Trophoblast cell (in vitro differentiated cells and primary cell): Measurements from ENCODE around the gene KDM6B.
"Not testable (repeated sequence)": the region's sequence is repeated elsewhere in the genome, so short reads cannot be mapped to it uniquely, and the experiment has no call there.

ENCODE experiments used
- DNase-seq, 2 donors: peaks; one replicate each; pipeline ENCODE4 v3.0.0-alpha.2; 2016
- H2AFZ ChIP-seq: 2 replicates; pipeline ENCODE4 v1.6.1; 2013; ENCODE audit warnings: low read length, moderate library complexity, mild to moderate bottlenecking; ENCODE audit not compliant: insufficient read depth, poor library complexity
- H2AK5ac ChIP-seq: 2 replicates; pipeline ENCODE4 v1.6.1; 2013; ENCODE audit warnings: mild to moderate bottlenecking, low read length
- H2BK120ac ChIP-seq: 2 replicates; pipeline ENCODE4 v1.6.1; 2013; ENCODE audit warnings: low read length, mild to moderate bottlenecking, moderate library complexity; ENCODE audit not compliant: insufficient read depth, poor library complexity
- H2BK12ac ChIP-seq: 2 replicates; pipeline ENCODE4 v1.6.1; 2013; ENCODE audit warnings: mild to moderate bottlenecking, low read length, moderate library complexity
- H2BK5ac ChIP-seq: 2 replicates; pipeline ENCODE4 v1.6.1; 2013; ENCODE audit warnings: low read length, low read depth, moderate library complexity, mild to moderate bottlenecking; ENCODE audit not compliant: poor library complexity
- H3K14ac ChIP-seq: 2 replicates; pipeline ENCODE4 v1.6.1; 2013; ENCODE audit warnings: mild to moderate bottlenecking, low read length
- H3K18ac ChIP-seq: 2 replicates; pipeline ENCODE4 v1.6.1; 2013; ENCODE audit warnings: mild to moderate bottlenecking, low read length
- H3K23ac ChIP-seq: 2 replicates; pipeline ENCODE4 v1.6.1; 2013; ENCODE audit warnings: low read length
- H3K27ac ChIP-seq: 2 replicates; pipeline ENCODE4 v1.5.1; 2013; ENCODE audit warnings: low read depth, mild to moderate bottlenecking, inconsistent platforms, low read length, moderate library complexity
- H3K27me3 ChIP-seq: 2 replicates; pipeline ENCODE4 v1.6.1; 2013; ENCODE audit warnings: inconsistent platforms, mild to moderate bottlenecking, low read length, moderate library complexity; ENCODE audit not compliant: insufficient read depth
- H3K36me3 ChIP-seq, 2 experiments: 1 replicate in 1 of 2; 2 replicates in 1 of 2; pipeline ENCODE4 v1.6.1; 2013; ENCODE audit warnings: low read length in 2 of 2, mild to moderate bottlenecking in 2 of 2, moderate library complexity in 1 of 2; ENCODE audit not compliant: insufficient read depth in 2 of 2, control insufficient read depth in 1 of 2
- H3K4ac ChIP-seq: 2 replicates; pipeline ENCODE4 v1.6.1; 2013; ENCODE audit warnings: low read depth, mild to moderate bottlenecking, low read length, moderate library complexity
- H3K4me1 ChIP-seq, 2 experiments: 1 replicate in 1 of 2; 2 replicates in 1 of 2; pipeline ENCODE4 v1.6.1; 2013; ENCODE audit warnings: low read length in 2 of 2, mild to moderate bottlenecking in 2 of 2, moderate library complexity in 1 of 2; ENCODE audit not compliant: insufficient read depth in 2 of 2, control insufficient read depth in 1 of 2
- H3K4me2 ChIP-seq: 2 replicates; pipeline ENCODE4 v1.6.1; 2013; ENCODE audit warnings: inconsistent platforms, mild to moderate bottlenecking, low read length, moderate library complexity
- H3K4me3 ChIP-seq: 2 replicates; pipeline ENCODE4 v1.5.1; 2013; ENCODE audit warnings: mild to moderate bottlenecking, low read depth, low read length, inconsistent platforms
- H3K79me1 ChIP-seq: one replicate; pipeline ENCODE4 v1.6.1; 2013; ENCODE audit warnings: low read length
- H3K79me2 ChIP-seq: 2 replicates; pipeline ENCODE4 v1.6.1; 2013; ENCODE audit warnings: low read length, mild to moderate bottlenecking; ENCODE audit not compliant: control insufficient read depth, insufficient read depth, poor library complexity
- H3K9ac ChIP-seq: 2 replicates; pipeline ENCODE4 v1.6.1; 2013; ENCODE audit warnings: mild to moderate bottlenecking, low read length
- H3K9me3 ChIP-seq: 2 replicates; pipeline ENCODE4 v1.6.1; 2013; ENCODE audit warnings: low read depth, mild to moderate bottlenecking, control low read depth, inconsistent platforms, low read length; ENCODE audit not compliant: insufficient read depth
- H4K12ac ChIP-seq: 2 replicates; pipeline ENCODE4 v1.6.1; 2013; ENCODE audit warnings: low read depth, mild to moderate bottlenecking, low read length, moderate library complexity
- H4K8ac ChIP-seq: 2 replicates; pipeline ENCODE4 v1.6.1; 2013; ENCODE audit warnings: low read depth, mild to moderate bottlenecking, low read length, moderate library complexity
- H4K91ac ChIP-seq: one replicate; pipeline ENCODE4 v1.6.1; 2013; ENCODE audit warnings: low read depth, mild to moderate bottlenecking, low read length, moderate library complexity
- WGBS: extraction: QIAGEN DNeasy Blood & Tissue Kit; methylation state at CpG from one replicate; pipeline ENCODE4 v1.1.7; 2013; ENCODE audit warnings: missing lambda C conversion rate; ENCODE audit not compliant: insufficient read length, insufficient coverage; ENCODE audit errors: extremely low coverage; 5-methylcytosine and 5-hydroxymethylcytosine counted together

The KDM6B gene

GRCh38 chr17:7809791-7810343, 24.1 kb upstream of the KDM6B start:
- H3K4ac ChIP-seq, H3K27ac ChIP-seq, H3K18ac ChIP-seq, H3K9me3 ChIP-seq, H3K9ac ChIP-seq, H2BK5ac ChIP-seq, H3K4me1 ChIP-seq, H2AK5ac ChIP-seq, H3K14ac ChIP-seq, H3K27me3 ChIP-seq, H4K91ac ChIP-seq, H2AFZ ChIP-seq, H2BK120ac ChIP-seq, DNase-seq, H3K79me2 ChIP-seq, H3K36me3 ChIP-seq, H4K8ac ChIP-seq, H3K79me1 ChIP-seq, H3K23ac ChIP-seq, H3K4me2 ChIP-seq, H4K12ac ChIP-seq, H3K4me3 ChIP-seq, H2BK12ac ChIP-seq: not testable (repeated sequence)
- WGBS = no CpG with 5 or more reads among the region's 9 CpGs

- Histone ChIP-seq H4K12ac (no peak overlapping the region), H2BK5ac (no peak overlapping the region), H3K18ac (no peak overlapping the region), H2BK120ac (no peak overlapping the region), H3K27ac (no peak overlapping the region), H4K91ac (no peak overlapping the region), H2AK5ac (no peak overlapping the region), H2AFZ (no peak overlapping the region), H3K79me1 (no peaks in the 10 kb centered on the region), H3K4me1 (peaks cover 0 to 3% of the 10 kb centered on the region in 2 experiments), H3K14ac (no peak overlapping the region), H3K9me3 (peaks cover 1% of the 10 kb centered on the region), H3K9ac (no peak overlapping the region), H3K79me2 (no peaks in the 10 kb centered on the region), H3K4me2 (no peak overlapping the region), H3K36me3 (no peaks in the 10 kb centered on the region), H3K4me3 (no peak overlapping the region), H2BK12ac (no peak overlapping the region), H4K8ac (no peak overlapping the region), H3K23ac (no peak overlapping the region), H3K4ac (no peak overlapping the region), H3K27me3 (no peaks in the 10 kb centered on the region)
- WGBS = no CpG with 5 or more reads among the region's 3 CpGs
- DNase-seq = no peak
Observed at GRCh38 chr17:7811251-7811650, 22.8 kb upstream of the KDM6B start.

GRCh38 chr17:7814969-7815368, 19.0 kb upstream of the KDM6B start:
- H3K79me2 ChIP-seq = no peaks in the 10 kb centered on the region
- DNase-seq = no peak
- H3K9me3 ChIP-seq = peaks cover 5% of the 10 kb centered on the region
- H4K8ac ChIP-seq = no peak overlapping the region
- no peak overlapping the region for H3K14ac ChIP-seq
- WGBS = no CpG with 5 or more reads among the region's 5 CpGs
- H2BK5ac ChIP-seq = no peak overlapping the region
- no peak overlapping the region for H2AK5ac ChIP-seq
- no peaks in the 10 kb centered on the region for H3K36me3 ChIP-seq
- H4K91ac ChIP-seq = no peak overlapping the region
- no peak overlapping the region for H3K4me3 ChIP-seq
- no peaks in the 10 kb centered on the region for H3K79me1 ChIP-seq
- H3K4me1 ChIP-seq = peaks cover 3 to 4% of the 10 kb centered on the region in 2 experiments
- H3K4ac ChIP-seq = no peak overlapping the region
- H3K4me2 ChIP-seq = no peak overlapping the region
- no peak overlapping the region for H3K23ac ChIP-seq
- no peak overlapping the region for H3K9ac ChIP-seq
- H2BK12ac ChIP-seq = no peak overlapping the region
- no peak overlapping the region for H4K12ac ChIP-seq
- no peak overlapping the region for H2AFZ ChIP-seq
- no peak overlapping the region for H2BK120ac ChIP-seq
- H3K18ac ChIP-seq = no peak overlapping the region
- H3K27ac ChIP-seq = no peak overlapping the region
- H3K27me3 ChIP-seq = no peaks in the 10 kb centered on the region

- Histone ChIP-seq H3K79me2 (no peaks in the 10 kb centered on the region), H2BK12ac (no peak overlapping the region), H3K4me1 (peaks cover 3 to 4% of the 10 kb centered on the region in 2 experiments), H2AK5ac (no peak overlapping the region), H4K12ac (no peak overlapping the region), H3K14ac (no peak overlapping the region), H4K8ac (no peak overlapping the region), H4K91ac (no peak overlapping the region), H3K79me1 (no peaks in the 10 kb centered on the region), H3K9ac (no peak overlapping the region), H3K27ac (no peak overlapping the region), H3K36me3 (no peaks in the 10 kb centered on the region), H3K4ac (no peak overlapping the region), H3K23ac (no peak overlapping the region), H2BK5ac (no peak overlapping the region), H3K4me3 (no peak overlapping the region), H3K9me3 (peaks cover 5% of the 10 kb centered on the region), H2BK120ac (no peak overlapping the region), H2AFZ (no peak overlapping the region), H3K18ac (no peak overlapping the region), H3K4me2 (no peak overlapping the region), H3K27me3 (no peaks in the 10 kb centered on the region)
- no peak for DNase-seq
- no CpG with 5 or more reads among the region's 10 CpGs for WGBS
Observed at GRCh38 chr17:7816926-7817642, 16.9 kb upstream of the KDM6B start.
